Measurements from ENCODE around the gene EIF3L. TPM values are rescaled to one million over a fixed set of nuclear protein-coding genes. Genes with fewer than 3 reads are reported as not detected.

EIF3L gene
- total and polyA plus RNA-seq, 9 of the 15 experiments (the other 6 are each of a cell fraction or from before 2014, with no cell fraction given) = 257 to 699 (median 368) TPM

DNA sequence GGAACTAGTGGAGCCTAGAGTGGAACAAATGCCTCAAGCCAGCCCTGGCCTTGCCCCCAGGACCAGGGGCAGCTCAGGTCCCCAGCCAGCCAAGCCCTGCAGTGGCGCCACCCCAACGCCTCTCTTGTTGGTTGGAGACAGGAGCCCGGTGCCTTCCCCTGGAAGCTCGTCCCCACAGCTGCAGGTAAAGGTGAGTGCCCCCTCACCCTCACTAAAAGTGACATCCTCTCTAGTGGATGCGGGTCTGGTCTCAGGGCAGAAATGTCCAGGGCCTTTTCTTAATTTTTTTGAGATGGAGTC is 78.4 kb downstream of the EIF3L start (continued):
- TF ChIP-seq, protein P1, sequence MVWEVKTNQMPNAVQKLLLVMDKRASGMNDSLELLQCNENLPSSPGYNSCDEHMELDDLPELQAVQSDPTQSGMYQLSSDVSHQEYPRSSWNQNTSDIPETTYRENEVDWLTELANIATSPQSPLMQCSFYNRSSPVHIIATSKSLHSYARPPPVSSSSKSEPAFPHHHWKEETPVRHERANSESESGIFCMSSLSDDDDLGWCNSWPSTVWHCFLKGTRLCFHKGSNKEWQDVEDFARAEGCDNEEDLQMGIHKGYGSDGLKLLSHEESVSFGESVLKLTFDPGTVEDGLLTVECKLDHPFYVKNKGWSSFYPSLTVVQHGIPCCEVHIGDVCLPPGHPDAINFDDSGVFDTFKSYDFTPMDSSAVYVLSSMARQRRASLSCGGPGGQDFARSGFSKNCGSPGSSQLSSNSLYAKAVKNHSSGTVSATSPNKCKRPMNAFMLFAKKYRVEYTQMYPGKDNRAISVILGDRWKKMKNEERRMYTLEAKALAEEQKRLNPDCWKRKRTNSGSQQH (CRISPR knock-in tag; IDR thresholded peaks at IDR 0.05) = no peak
- TF ChIP-seq CHD2 (IDR thresholded peaks at IDR 0.05; ENCODE audit: low read depth, low read length) = no peak
- TF ChIP-seq ARID1B (IDR thresholded peaks at IDR 0.05) = no peak
- TF ChIP-seq SFPQ (IDR thresholded peaks at IDR 0.05; ENCODE audit: low read depth, low read length) = no peak
- no peak for TF ChIP-seq SAFB2 (IDR thresholded peaks at IDR 0.05; ENCODE audit: borderline replicate concordance, low read depth, low read length, severe bottlenecking)
- no peak for TF ChIP-seq PCBP1 (IDR thresholded peaks at IDR 0.05; ENCODE audit: low read depth, low read length, poor library complexity, severe bottlenecking)
- no peak for TF ChIP-seq ZNF695 (CRISPR knock-in tag; IDR thresholded peaks at IDR 0.05)
- TF ChIP-seq ATF1 (CRISPR knock-in tag; IDR thresholded peaks at IDR 0.05) = no peak
- no peak for TF ChIP-seq ATF1 (tag; IDR thresholded peaks at IDR 0.05)
- TF ChIP-seq FIP1L1 (IDR thresholded peaks at IDR 0.05; ENCODE audit: low read depth, low read length, poor library complexity, severe bottlenecking) = no peak
- TF ChIP-seq ZC3H4 (CRISPR knock-in tag; IDR thresholded peaks at IDR 0.05; ENCODE audit: borderline replicate concordance) = no peak
- TF ChIP-seq ESRRB (CRISPR knock-in tag; IDR thresholded peaks at IDR 0.05; ENCODE audit: borderline replicate concordance) = no peak

Measured in K562 (cell line).